Loucy (cell line): ENCODE measurements around the gene PLEK.

Source experiments
- H2AFZ ChIP-seq: fragments of 200-600 bp; sonication (generic); 2 replicates; pipeline ENCODE4 v1.6.0; 2016; ENCODE audit warnings: antibody characterized with exemption, mild to moderate bottlenecking, low read length, moderate library complexity
- H3F3A ChIP-seq: fragments of 200-600 bp; 2 replicates; pipeline ENCODE4 v1.6.0; 2016; ENCODE audit warnings: antibody characterized with exemption, low read depth, mild to moderate bottlenecking
- H3K27me3 ChIP-seq: fragments of 200-600 bp; sonication (generic); 2 replicates; pipeline ENCODE4 v1.6.1; 2014; ENCODE audit warnings: low read length, mild to moderate bottlenecking; ENCODE audit not compliant: insufficient read depth, poor library complexity, severe bottlenecking
- H3K36me3 ChIP-seq: fragments of 200-600 bp; sonication (generic); 2 replicates; pipeline ENCODE4 v1.6.1; 2016; ENCODE audit warnings: low read length; ENCODE audit not compliant: insufficient read depth
- H3K4me1 ChIP-seq: fragments of 200-600 bp; sonication (generic); 2 replicates; pipeline ENCODE4 v1.5.1; 2014; ENCODE audit warnings: low read length, mild to moderate bottlenecking; ENCODE audit not compliant: insufficient read depth, poor library complexity, severe bottlenecking
- H3K4me2 ChIP-seq: fragments of 200-600 bp; sonication (generic); 2 replicates; pipeline ENCODE4 v1.6.0; 2014; ENCODE audit warnings: antibody characterized with exemption, low read length, low read depth, mild to moderate bottlenecking; ENCODE audit not compliant: poor library complexity, severe bottlenecking
- H3K4me3 ChIP-seq: fragments of 200-600 bp; sonication (generic); 2 replicates; pipeline ENCODE4 v1.5.1; 2014; ENCODE audit warnings: low read length, mild to moderate bottlenecking, mixed read lengths; ENCODE audit not compliant: poor library complexity, severe bottlenecking
- H3K79me2 ChIP-seq: fragments of 200-600 bp; sonication (generic); 2 replicates; pipeline ENCODE4 v1.6.1; 2014; ENCODE audit warnings: low read length; ENCODE audit not compliant: insufficient read depth
- H3K9ac ChIP-seq: fragments of 200-600 bp; sonication (generic); 2 replicates; pipeline ENCODE4 v1.6.0; 2014; ENCODE audit warnings: mild to moderate bottlenecking, low read depth, low read length, moderate library complexity; ENCODE audit not compliant: poor library complexity, severe bottlenecking
- H3K9me2 ChIP-seq: fragments of 200-600 bp; sonication (generic); replicated peaks from 2 replicates; pipeline ENCODE4 v1.6.1; 2016; ENCODE audit warnings: low read depth, low read length, mixed read lengths
- H3K9me3 ChIP-seq: fragments of 200-600 bp; sonication (generic); 2 replicates; pipeline ENCODE4 v1.6.1; 2014; ENCODE audit warnings: mild to moderate bottlenecking, antibody characterized with exemption, low read length, low read depth; ENCODE audit not compliant: insufficient read depth
- H4K20me1 ChIP-seq: fragments of 200-600 bp; sonication (generic); 2 replicates; pipeline ENCODE4 v1.6.0; 2014; ENCODE audit warnings: antibody characterized with exemption, low read length, mild to moderate bottlenecking; ENCODE audit not compliant: insufficient read depth, poor library complexity, severe bottlenecking
- EZH2phosphoT487 ChIP-seq: fragments of 200-600 bp; IDR thresholded peaks from 2 replicates; pipeline ENCODE4 v1.6.1; 2018; ENCODE audit warnings: antibody characterized with exemption, mild to moderate bottlenecking, moderate library complexity, borderline replicate concordance
- TF ChIP-seq, protein P1 (sequence below): fragments of 200-600 bp; sonication (generic); conservative IDR thresholded peaks from 2 replicates; pipeline ENCODE4 v1.5.1; 2014; ENCODE audit warnings: mild to moderate bottlenecking, antibody characterized with exemption, low read length

The PLEK gene

DNA sequence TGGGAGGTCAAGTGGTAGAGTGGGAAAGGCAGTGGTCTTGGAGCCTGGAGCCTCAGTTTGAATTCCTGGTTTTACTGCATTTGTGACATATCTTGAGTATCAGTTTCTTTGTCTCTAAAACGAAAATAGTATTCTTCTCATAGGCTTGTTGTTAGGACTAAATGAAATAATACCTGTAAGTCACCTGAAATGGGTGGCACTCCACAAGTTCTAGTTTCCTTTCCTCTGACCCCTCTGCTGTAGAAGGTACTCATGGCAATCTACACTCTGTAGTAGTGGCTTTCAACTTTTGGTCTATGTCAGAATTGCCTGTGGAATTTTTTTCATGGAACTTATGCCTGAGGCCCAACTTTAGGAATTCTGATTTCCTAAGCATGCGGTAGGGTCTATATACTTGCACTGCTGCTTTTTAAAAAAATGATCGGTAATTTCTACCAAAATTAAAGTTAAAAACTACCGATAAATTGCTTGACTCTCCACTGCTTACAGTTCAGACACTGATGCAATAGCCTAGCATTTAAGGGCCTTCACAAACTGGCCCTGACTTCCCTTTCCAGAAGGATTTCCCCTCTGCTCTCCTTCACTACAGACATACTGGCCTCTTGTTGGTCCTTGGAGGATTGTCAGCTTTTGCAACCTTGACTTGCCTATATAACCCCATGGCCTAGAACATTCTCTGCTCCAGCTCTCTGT, 47.2 kb downstream of the PLEK start:
- H3F3A ChIP-seq: no peaks in the 10 kb centered on the region
- no peaks in the 10 kb centered on the region for H3K36me3 ChIP-seq
- no peak overlapping the region for H2AFZ ChIP-seq
- H4K20me1 ChIP-seq: no peaks in the 10 kb centered on the region
- H3K4me1 ChIP-seq: peaks cover 20% of the 10 kb centered on the region
- H3K9me3 ChIP-seq: no peaks in the 10 kb centered on the region
- no peak overlapping the region for H3K9ac ChIP-seq
- peak overlapping the region; percentile 1 for H3K4me2 ChIP-seq
- H3K4me3 ChIP-seq: no peak overlapping the region
- no peaks in the 10 kb centered on the region for H3K79me2 ChIP-seq
- H3K9me2 ChIP-seq: no peaks in the 10 kb centered on the region
- TF ChIP-seq, protein P1, sequence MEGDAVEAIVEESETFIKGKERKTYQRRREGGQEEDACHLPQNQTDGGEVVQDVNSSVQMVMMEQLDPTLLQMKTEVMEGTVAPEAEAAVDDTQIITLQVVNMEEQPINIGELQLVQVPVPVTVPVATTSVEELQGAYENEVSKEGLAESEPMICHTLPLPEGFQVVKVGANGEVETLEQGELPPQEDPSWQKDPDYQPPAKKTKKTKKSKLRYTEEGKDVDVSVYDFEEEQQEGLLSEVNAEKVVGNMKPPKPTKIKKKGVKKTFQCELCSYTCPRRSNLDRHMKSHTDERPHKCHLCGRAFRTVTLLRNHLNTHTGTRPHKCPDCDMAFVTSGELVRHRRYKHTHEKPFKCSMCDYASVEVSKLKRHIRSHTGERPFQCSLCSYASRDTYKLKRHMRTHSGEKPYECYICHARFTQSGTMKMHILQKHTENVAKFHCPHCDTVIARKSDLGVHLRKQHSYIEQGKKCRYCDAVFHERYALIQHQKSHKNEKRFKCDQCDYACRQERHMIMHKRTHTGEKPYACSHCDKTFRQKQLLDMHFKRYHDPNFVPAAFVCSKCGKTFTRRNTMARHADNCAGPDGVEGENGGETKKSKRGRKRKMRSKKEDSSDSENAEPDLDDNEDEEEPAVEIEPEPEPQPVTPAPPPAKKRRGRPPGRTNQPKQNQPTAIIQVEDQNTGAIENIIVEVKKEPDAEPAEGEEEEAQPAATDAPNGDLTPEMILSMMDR: no peak
- TF ChIP-seq EZH2phosphoT487: no peak
- H3K27me3 ChIP-seq: no peaks in the 10 kb centered on the region

DNA sequence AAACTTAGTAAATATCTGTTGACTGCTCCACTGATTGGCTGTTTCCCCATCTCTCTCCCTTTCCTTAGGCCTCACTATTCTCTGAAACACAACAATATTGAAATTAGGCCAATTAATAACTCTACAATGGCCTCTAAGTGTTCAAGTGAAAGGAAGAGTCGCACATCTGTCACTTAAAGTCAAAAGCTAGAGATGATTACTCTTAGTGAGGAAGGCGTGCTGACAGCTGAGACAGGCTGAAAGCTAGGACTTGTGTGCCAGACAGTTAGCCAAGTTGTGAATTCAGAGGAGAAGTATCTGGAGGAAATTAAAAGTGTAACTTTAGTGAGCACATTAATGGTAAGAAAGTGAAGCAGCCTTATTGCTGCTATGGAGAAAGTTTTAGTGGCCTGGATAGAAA, 48.4 kb downstream of the PLEK start:
- H3F3A ChIP-seq: no peaks in the 10 kb centered on the region
- peaks cover 30% of the 10 kb centered on the region for H3K4me1 ChIP-seq
- no peaks in the 10 kb centered on the region for H3K9me2 ChIP-seq
- TF ChIP-seq EZH2phosphoT487: no peak
- TF ChIP-seq, protein P1: no peak
- no peak overlapping the region for H3K4me3 ChIP-seq
- no peak overlapping the region for H3K4me2 ChIP-seq
- no peaks in the 10 kb centered on the region for H3K79me2 ChIP-seq
- H3K36me3 ChIP-seq: no peaks in the 10 kb centered on the region
- no peaks in the 10 kb centered on the region for H3K27me3 ChIP-seq
- no peak overlapping the region for H3K9ac ChIP-seq
- no peaks in the 10 kb centered on the region for H3K9me3 ChIP-seq
- no peak overlapping the region for H2AFZ ChIP-seq
- no peaks in the 10 kb centered on the region for H4K20me1 ChIP-seq

DNA sequence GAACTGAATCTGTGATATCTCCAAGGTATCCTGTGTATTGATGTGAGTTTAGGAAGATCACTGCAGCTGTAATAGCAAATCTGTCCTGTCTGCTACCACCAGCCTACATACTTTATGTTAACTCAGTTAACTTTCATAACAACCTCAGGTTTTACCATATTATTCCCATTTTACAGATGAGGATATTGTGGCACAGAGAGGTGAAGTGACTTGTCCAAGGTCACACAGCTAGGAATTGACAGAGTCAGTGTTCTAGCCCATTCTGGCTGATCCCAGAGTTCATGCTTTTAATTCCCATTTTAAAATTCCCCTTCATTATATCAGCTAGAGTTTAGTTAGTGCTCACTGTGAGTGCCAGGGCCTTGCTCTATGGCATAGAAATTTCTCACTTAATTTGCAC, 49.4 kb downstream of the PLEK start:
- H3K79me2 ChIP-seq: no peaks in the 10 kb centered on the region
- TF ChIP-seq, protein P1: no peak
- TF ChIP-seq EZH2phosphoT487: no peak

More for the DNA sequence above, 49.4 kb downstream of the PLEK start:
- no peaks in the 10 kb centered on the region for H3K27me3 ChIP-seq
- no peak overlapping the region for H3K4me3 ChIP-seq
- H3K9me3 ChIP-seq: no peaks in the 10 kb centered on the region
- no peak overlapping the region for H3K9ac ChIP-seq
- H3K4me2 ChIP-seq: no peak overlapping the region
- peaks cover 40% of the 10 kb centered on the region for H3K4me1 ChIP-seq
- no peaks in the 10 kb centered on the region for H3F3A ChIP-seq
- no peaks in the 10 kb centered on the region for H3K9me2 ChIP-seq
- no peak overlapping the region for H2AFZ ChIP-seq
- no peaks in the 10 kb centered on the region for H4K20me1 ChIP-seq
- no peaks in the 10 kb centered on the region for H3K36me3 ChIP-seq
